ENCODE data around the gene ELOB.

ELOB gene

DNA sequence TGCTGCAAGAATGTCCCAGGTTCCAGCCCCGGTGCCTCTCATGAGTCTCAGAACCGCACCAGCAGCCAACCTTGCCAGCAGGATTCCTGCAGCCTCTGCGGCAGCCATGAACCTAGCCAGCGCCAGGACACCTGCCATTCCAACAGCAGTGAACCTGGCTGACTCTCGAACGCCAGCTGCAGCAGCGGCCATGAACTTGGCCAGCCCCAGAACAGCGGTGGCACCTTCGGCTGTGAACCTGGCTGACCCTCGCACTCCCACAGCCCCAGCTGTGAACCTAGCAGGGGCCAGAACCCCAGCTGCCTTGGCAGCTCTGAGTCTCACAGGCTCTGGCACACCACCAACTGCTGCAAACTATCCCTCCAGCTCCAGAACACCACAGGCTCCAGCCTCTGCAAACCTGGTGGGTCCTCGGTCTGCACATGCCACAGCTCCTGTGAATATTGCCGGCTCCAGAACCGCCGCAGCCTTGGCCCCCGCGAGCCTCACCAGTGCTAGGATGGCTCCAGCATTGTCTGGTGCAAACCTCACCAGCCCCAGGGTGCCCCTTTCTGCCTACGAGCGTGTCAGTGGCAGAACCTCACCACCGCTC lies 9.8 kb downstream of the ELOB start:
- no peak for FAIRE-seq

DNA sequence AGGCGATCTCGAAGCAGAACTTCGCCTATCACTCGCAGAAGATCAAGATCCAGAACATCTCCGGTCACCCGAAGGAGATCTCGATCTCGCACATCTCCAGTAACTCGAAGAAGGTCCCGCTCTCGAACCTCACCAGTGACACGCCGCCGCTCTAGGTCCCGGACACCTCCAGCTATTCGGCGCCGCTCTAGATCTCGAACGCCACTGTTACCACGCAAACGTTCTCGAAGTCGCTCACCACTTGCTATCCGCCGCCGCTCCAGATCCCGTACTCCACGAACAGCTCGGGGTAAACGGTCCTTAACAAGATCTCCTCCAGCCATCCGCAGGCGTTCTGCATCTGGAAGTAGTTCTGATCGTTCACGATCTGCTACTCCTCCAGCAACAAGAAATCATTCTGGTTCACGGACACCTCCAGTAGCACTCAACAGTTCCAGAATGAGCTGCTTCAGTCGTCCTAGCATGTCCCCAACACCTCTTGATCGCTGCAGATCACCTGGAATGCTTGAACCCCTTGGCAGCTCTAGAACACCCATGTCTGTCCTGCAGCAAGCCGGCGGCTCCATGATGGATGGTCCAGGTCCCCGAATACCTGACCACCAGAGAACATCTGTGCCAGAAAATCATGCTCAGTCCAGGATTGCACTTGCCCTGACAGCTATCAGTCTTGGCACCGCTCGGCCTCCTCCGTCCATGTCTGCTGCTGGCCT lies 10.5 kb downstream of the ELOB start:
- no peak for FAIRE-seq

DNA sequence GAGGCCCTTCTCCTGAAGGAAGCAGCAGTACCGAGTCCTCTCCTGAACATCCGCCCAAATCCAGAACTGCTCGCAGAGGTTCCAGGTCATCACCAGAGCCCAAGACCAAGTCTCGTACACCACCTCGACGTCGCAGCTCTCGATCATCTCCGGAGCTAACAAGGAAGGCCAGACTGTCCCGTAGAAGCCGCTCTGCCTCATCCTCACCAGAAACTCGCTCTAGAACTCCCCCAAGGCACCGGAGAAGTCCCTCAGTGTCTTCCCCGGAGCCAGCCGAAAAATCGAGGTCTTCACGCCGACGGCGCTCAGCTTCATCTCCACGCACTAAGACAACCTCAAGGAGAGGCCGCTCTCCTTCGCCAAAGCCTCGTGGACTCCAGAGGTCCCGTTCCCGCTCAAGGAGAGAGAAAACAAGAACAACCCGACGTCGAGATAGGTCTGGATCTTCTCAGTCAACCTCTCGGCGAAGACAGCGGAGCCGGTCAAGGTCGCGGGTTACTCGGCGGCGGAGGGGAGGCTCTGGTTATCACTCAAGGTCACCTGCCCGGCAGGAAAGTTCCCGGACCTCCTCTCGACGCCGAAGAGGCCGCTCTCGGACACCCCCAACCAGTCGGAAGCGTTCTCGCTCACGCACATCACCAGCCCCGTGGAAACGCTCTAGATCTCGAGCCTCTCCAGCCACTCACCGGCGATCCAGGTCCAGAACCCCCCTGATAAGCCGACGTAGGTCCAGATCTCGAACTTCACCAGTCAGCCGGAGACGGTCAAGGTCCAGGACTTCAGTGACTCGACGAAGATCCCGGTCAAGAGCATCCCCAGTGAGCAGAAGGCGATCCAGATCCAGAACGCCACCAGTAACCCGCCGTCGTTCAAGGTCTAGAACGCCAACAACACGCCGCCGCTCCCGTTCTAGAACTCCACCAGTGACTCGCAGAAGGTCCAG lies 11.3 kb downstream of the ELOB start:
- no peak for FAIRE-seq

DNA sequence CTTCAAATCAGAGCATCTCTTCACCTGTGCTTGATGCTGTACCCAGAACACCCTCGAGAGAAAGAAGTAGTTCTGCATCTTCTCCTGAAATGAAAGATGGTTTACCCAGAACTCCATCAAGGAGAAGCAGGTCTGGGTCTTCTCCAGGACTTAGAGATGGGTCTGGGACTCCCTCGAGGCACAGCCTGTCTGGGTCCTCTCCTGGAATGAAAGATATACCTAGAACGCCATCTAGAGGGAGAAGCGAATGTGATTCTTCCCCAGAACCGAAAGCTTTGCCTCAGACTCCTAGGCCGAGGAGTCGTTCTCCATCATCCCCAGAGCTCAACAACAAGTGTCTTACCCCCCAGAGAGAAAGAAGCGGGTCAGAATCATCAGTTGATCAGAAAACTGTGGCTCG lies 12.4 kb downstream of the ELOB start:
- FAIRE-seq, result no peak

DNA sequence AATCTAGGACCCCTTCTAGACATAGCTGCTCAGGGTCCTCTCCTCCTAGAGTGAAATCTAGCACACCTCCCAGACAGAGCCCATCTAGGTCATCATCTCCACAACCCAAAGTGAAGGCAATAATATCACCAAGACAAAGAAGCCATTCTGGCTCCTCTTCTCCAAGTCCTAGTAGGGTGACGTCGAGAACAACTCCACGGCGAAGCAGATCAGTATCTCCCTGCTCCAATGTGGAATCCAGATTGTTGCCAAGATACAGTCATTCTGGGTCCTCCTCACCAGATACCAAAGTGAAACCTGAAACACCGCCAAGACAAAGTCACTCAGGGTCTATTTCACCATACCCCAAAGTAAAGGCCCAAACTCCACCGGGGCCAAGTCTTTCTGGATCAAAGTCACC lies 13.9 kb downstream of the ELOB start:
- FAIRE-seq, result no peak

DNA sequence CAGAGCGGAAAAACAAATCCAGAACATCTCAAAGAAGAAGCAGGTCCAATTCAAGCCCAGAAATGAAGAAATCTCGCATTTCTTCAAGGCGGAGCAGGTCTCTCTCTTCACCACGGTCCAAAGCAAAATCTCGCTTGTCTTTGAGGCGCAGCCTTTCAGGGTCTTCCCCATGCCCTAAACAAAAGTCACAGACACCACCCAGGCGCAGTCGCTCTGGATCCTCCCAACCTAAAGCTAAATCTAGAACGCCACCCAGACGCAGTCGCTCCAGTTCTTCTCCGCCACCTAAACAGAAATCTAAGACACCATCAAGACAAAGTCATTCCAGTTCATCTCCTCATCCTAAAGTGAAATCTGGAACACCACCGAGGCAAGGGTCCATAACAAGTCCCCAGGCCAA lies 14.4 kb downstream of the ELOB start:
- no peak for FAIRE-seq

DNA sequence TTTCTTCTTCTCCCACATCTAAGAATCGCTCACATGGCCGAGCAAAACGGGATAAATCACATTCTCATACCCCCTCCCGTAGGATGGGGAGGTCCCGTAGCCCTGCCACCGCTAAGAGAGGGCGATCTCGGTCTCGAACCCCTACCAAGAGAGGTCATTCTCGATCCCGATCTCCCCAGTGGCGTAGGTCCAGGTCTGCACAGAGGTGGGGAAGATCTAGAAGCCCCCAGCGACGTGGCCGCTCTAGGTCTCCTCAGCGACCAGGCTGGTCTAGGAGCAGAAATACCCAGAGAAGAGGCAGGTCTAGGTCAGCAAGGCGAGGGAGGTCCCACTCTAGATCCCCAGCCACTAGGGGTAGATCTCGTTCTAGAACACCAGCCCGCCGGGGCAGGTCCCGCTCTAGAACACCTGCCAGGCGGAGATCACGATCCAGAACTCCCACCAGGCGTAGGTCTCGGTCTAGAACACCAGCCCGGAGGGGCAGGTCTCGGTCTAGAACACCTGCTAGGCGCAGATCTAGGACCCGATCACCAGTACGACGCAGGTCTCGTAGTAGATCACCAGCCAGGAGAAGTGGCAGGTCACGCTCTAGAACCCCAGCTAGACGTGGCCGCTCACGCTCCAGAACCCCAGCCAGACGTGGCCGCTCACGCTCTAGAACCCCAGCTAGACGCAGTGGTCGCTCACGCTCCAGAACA lies 15.0 kb downstream of the ELOB start:
- no peak for FAIRE-seq

DNA sequence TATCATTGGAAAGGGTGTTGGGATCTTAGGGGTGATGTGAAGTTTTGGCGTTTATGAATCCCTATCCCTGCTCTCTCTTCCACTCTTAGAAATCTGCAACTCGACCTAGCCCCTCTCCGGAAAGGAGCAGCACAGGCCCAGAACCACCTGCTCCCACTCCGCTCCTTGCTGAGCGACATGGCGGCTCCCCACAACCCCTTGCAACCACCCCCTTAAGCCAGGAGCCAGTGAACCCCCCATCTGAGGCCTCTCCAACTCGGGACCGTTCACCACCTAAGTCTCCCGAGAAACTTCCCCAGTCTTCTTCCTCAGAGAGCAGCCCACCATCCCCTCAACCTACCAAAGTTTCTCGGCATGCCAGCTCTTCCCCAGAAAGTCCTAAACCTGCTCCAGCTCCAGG lies 15.6 kb downstream of the ELOB start:
- FAIRE-seq, result no peak

DNA sequence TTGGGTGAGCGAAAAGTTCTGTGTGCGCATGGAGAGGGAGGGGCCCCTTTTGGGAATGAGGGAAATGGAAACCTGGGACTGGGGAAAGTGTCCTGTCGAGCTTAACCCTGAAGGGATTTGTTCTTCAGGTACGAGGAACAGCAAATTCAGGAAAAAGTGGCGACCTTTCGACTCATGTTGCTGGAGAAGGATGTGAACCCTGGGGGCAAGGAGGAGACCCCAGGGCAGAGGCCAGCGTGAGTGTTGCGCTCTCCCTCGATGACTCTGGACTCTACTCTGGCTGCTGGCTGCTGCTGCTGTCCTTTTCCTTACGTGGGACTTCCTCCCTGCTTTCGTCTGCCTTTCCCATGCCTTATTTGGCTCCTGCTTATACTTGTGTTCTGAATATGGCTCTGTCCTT lies 19.7 kb downstream of the ELOB start:
- no peak for FAIRE-seq

DNA sequence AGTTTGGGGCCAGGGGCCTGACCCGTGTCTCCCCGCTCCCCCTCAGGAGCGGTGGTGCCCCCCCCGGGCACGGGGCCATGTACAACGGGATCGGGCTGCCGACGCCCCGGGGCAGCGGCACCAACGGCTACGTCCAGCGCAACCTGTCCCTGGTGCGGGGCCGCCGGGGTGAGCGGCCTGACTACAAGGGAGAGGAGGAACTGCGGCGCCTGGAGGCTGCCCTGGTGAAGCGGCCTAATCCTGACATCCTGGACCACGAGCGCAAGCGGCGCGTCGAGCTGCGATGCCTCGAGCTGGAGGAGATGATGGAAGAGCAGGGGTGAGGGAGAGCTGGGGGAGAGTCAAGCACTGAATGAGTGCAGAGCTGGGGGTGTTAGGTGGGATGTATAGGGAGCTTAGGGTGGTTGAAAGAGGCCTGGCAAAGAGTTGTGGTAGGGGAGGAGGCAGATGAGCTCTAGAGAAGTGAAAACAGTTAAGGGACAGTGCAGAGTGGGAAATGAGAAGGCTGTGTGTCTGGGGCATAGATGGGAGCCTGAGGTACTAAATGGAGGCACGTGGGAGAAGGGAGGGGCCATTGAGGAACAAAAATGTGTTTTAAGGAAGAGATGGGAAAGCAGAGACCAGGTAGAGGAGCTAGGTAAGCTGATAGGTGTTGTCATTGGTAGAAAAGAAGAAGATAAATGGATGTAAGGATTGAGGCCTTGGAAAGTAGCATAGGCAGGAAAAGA lies 20.6 kb downstream of the ELOB start:
- FAIRE-seq, result no peak

DNA sequence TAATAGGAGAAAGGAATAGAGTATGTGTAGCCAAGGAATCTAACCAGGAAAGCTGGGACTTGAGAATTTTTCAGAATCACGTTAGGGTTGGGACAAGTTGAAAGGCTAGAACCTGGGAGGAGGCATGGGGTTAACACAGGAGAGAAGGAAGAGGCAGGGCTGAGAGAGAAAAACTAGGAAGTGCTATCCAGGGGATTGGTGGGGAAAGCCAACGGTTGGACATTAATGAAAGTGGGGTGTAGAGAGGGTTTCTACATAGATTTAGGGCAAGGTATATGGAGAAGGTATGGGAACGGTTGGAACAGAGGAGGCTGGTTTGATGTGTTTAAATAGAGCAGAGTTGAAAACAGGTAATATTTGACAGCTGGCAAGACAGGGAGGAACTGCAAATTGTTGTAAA lies 21.9 kb downstream of the ELOB start:
- no peak for FAIRE-seq

DNA sequence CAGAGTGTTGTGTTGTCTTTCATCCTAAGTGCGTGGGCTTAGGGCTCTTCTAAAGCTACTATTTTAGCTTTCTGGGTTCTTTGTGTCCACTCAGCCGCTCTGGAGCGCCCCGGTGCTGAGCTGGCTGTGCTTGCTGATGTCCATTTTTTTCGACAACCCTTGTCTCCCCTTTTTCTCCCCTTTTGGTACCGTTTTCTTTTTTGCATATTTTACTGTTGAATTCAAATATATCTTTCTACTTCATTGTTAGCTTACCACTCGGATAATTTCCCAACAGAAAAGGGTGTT lies 23.4 kb downstream of the ELOB start:
- FAIRE-seq, result no peak

DNA sequence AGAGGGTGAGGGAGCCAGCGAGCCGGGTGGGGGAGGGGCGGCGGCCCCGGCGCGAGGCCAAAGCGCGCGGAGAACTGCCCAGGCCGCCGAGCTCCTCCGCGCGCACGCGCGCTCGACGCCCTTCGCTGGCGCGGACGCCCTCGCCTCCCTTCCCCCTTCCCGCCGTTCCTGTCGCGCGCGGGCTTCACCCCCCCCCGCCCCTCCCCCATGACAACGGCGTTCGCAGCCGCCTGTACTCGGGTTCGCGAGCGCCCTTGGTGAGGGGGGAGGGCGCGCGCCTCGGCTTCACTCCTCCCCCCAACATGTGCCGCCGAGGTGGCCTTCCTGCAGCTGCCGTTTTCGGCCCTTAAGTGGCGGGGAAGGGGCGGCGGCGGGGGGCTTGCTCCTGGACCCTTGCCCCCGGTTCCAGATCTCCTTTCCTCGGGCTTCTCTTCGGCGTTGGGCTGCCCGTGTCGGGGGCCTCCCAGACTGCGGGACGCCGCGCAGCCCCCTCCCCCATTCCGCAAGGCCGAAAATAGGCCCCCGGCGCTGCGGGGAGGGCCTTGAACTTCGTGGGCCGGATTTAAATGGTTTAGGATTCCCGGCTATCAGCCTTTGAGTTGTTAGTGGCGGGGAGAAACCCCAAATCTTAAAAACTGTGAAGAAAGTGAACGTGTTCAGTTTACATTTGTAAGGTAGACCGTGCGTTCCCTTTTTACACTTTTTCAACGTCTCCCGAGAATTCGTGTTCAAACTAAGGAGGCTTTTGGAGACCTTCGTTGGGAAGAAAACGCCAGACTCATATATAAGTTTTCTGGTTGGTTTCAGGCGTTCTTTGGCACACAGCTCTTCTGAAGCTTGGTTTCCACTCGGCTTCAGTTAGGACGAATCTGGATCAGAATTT lies 24.0 kb downstream of the ELOB start:
- no peak for FAIRE-seq

DNA sequence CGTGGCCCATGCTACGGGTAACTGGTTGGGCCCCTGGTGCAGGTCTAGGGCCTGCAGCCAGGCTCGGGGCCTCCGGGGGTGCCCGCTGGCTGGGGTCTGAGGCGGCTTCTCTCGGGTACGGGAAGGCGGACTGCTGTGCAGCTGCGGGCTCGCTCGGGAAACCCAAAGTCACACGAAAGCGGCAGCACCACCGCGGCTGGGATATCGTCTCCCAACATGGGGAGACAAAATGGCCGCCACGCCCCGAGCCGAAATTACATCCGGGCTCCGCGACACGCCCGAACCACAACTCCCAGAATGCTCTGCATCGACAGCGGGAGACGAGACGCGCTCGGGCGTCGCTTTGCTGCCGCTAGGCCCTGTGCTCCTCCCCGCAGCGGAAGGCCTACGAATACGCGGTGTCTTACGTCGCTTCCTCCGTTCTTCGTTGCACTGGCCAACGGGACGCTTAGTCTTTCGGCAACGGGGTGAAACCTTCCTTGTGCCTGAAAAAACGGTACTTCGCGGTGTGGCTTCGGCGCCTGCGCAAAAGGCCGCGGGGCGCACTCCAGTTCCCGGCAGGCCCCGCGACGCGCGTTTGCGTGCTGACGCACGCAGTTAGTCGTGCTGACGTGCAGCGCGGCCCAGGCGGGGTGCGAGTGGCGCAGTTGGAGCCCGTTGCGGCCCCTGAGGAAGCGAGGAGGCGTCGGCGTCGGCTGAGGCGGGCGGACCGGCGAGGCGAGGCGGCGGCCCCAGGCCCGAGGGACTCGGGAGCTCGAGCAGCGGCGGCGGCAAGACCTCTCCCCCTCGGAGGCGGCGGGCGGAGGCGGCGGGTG lies 24.8 kb downstream of the ELOB start, which contains the start of gene SRRM2:
SRRM2 (plus strand) TSS at position 604 of the 815 bp plus-strand sequence. CDS start 3,727 bp downstream, outside the sequence.
- FAIRE-seq, result no peak

DNA sequence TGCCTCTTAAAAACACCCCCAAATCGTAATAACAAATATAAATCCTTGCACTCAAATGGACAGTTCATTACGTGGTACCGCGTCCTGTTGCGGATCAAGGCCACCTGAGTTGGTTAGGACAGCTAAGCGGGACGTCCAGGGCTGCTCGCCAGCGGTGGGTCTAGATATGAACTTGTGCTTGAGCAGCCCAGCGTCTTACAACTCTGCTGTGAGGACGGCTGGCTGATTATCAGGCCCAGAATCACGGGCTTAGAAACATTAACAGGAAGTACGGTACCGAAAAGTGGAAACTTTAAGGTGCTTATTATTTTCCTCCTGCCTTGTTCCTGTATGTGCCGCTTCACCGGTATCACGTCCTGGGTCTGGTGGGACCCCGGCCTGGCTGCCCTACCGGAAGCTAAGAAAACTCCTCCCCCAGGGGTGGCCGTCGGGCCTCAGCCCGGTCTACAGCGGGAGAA lies 25.5 kb downstream of the ELOB start:
- no peak for FAIRE-seq

DNA sequence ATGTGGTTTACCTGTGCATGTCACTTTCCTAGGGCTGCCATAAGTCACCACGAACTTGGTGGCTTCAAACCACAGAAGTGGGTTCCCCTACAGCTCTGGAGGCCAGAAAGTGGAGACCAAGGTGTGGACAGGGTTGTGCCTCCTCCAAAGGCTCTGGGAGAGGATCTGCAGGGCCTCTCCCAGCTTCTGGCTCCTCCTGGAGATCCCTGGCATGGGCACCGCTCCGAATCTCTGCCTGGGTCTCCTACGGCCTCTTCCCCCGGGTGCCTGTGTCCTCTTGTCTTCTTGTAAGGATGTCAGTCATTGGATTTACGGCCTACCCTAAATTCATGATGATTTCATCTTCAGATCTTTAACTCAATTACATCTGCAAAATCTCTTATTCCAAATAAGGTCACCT lies 27.1 kb downstream of the ELOB start:
- no peak for FAIRE-seq

DNA sequence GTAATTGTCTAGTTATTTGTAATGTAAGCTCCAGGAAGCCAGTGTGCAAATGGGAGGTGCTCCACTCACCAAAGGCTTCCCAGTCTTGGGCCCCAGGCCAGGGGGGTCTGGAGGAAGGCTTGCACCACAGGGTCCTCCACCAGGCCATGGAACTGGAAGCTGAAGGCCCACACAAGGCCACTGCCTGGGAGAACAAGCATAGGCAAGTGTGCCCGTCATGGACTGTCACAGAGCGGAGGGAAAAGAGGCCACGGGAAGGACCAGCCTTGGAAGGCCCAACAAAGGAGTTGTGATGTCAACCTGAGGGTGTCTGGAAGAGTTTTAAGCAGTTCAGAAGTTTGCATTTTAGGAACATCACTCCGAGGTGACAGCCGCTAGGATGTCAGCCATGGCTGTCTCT lies 27.6 kb downstream of the ELOB start:
- FAIRE-seq, result no peak

DNA sequence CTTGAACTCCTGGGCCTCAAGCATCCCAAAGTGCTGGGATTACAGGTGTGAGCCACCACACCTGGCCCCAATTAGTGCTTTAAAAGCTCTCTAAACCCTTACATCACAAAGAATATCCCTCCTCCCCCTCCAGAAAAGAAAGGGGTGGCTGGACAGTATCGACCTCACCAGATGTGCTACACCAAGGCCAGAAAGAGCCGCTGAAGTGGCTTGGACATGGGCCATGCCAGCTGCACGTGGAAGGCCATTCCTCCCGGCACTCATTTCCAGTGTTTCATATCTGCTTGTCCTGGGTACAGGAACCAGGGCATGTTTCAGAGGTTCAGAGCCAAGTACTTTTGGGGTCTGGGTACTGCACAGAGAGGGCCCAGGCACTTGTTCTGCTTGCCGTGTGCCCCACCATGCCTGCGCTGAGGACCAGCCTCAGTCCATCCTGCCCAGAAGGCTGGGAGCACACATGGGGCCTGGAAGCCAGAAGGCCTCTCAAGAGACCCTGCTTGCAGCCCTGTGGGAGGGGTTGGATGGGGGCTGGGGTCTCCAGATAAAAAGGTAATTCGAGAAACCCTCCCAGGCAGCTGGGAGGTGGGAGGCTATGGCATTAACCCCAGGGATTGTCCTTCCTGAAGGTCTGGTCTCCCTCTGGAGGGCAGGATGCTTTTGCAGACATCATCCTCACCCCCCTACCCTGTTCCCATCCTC lies 28.2 kb downstream of the ELOB start:
- FAIRE-seq, result no peak

DNA sequence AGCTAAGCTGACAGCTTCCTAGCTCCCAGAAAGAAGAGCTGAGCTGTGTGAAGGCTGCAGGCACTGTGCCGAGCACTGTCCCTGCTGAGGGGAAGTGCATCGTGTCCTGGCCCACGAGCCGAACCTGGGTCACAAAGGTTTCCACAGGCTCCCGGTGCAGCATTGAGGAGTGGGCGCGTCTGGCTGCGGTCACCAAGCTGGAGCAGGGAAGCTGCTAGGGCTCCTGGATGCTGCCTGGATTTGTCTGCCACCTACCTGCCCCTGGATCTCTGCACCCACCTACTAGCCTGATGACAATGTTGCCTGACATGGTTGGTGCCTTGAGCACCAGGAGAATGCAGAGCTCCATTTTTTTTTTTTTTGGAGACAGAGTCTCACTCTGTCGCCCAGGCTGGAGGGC lies 31.1 kb downstream of the ELOB start:
- no peak for FAIRE-seq

Measured in endometrium (tissue), 2 donors.